ENCODE results near the gene SNX10. TPM values are rescaled to one million over a fixed set of nuclear protein-coding genes. Genes with fewer than 3 reads are reported as not detected.

Gene SNX10
- total and polyA plus RNA-seq, 2 of the 4 experiments (the other 2 are of a cell fraction): not detected

DNA sequence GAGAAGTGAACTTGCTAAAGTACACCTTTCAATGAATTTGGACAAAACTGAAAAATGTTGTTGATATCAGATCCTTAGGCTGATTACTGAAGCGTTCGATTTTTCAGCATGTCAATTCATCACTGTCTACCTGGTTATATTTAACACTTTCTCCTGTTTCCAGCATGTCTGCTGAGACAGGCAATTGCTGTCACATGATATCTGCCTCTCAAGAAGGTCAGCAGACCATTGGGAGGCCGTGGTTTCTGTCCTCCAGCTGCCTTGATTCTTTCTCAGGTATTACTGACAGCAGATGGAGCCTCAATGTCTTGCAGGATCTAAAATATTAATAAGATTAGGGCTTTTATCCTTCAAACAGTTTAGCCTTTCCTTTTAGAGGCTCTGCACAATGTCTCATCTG is 127.5 kb downstream of the SNX10 start:
- dilution Hi-C loops (cut with HindIII; ENCODE audit: low sequenced_read_pairs, unreplicated experiment) (no loop called here), intact Hi-C loops (cut with micrococcal nuclease) (no loop called here), in situ Hi-C loops (cut with MboI; ENCODE audit: low sequenced_read_pairs) (no loop called here)
- no peak for ATAC-seq (ENCODE audit: low read depth)
- ChIA-PET CTCF (no interaction called here), POLR2A (ENCODE audit: unreplicated experiment) (no interaction called here)
- H3K56ac ChIP-seq (ENCODE audit: extremely low read depth, insufficient read depth, low read length): no peak overlapping the region
- no peaks in the 10 kb centered on the region for H3K36me3 ChIP-seq (ENCODE audit: control insufficient read depth, insufficient read depth, low read length)
- H4K91ac ChIP-seq (ENCODE audit: insufficient read depth, low read depth, low read length): no peak overlapping the region
- no peaks in the 10 kb centered on the region for H3K27me3 ChIP-seq (ENCODE audit: control insufficient read depth, insufficient read depth, low read length)
- BruUV-seq (replicated peaks): no TSS peak
- H3K4me1 ChIP-seq (ENCODE audit: control insufficient read depth, insufficient read depth, low read length): no peaks in the 10 kb centered on the region
- H2BK15ac ChIP-seq (ENCODE audit: low read depth, low read length): no peak overlapping the region
- no peak overlapping the region for H3K14ac ChIP-seq (replicated peaks; ENCODE audit: low read depth, low read length)
- no peak overlapping the region for H4K8ac ChIP-seq (ENCODE audit: low read depth in 2 of 2, low read length in 2 of 2)
- no peak overlapping the region for H2AFZ ChIP-seq (replicated peaks; ENCODE audit: low read length, poor library complexity)
- no peak overlapping the region for H3K23ac ChIP-seq (ENCODE audit: low read depth, low read length)
- no peak overlapping the region for H2BK20ac ChIP-seq (ENCODE audit: low read depth, low read length)
- H3K79me1 ChIP-seq (ENCODE audit: low read depth in 1 of 2, low read length in 2 of 2): no peaks in the 10 kb centered on the region
- WGBS, 2 experiments (ENCODE audit: extremely low coverage in 2 of 2, insufficient read length in 1 of 2): no CpG with 5 or more reads among the region's 3 CpGs
- no peak overlapping the region for H2AK5ac ChIP-seq (ENCODE audit: low read depth, low read length)
- no peak for DNase-seq
- no peak overlapping the region for H3K9ac ChIP-seq (ENCODE audit: low read depth, low read length)
- no peaks in the 10 kb centered on the region for H3K9me3 ChIP-seq (ENCODE audit: control insufficient read depth, insufficient read depth, low read length)
- no peak overlapping the region for H3K4me3 ChIP-seq (ENCODE audit: insufficient read depth, low read depth, low read length)
- H3K27ac ChIP-seq (ENCODE audit: insufficient read depth, low read length): no peak overlapping the region
- no peaks in the 10 kb centered on the region for H4K20me1 ChIP-seq (ENCODE audit: insufficient read depth, low read length)
- H4K5ac ChIP-seq (ENCODE audit: low read depth, low read length): no peak overlapping the region
- H2AK9ac ChIP-seq (replicated peaks; ENCODE audit: low read depth, low read length, poor library complexity): no peak overlapping the region
- H3K4ac ChIP-seq (ENCODE audit: low read depth, low read length): no peak overlapping the region
- no peak overlapping the region for H2BK5ac ChIP-seq (ENCODE audit: low read depth, low read length, poor library complexity, severe bottlenecking)
- H3K18ac ChIP-seq (ENCODE audit: low read depth, low read length): no peak overlapping the region
- H3K4me2 ChIP-seq (ENCODE audit: low read depth, low read length): no peak overlapping the region
- H2BK120ac ChIP-seq (ENCODE audit: low read depth, low read length): no peak overlapping the region
- no peak for TF ChIP-seq NFE2L2 (IDR thresholded peaks at IDR 0.05; ENCODE audit: low read depth, low read length)
- no peaks in the 10 kb centered on the region for H3K9me1 ChIP-seq (ENCODE audit: insufficient read depth, low read length)

All from IMR-90 (cell line).